Activated CD4-positive, alpha-beta T cell treated with anti-CD3 and anti-CD28 coated beads, Interleukin-2, Interleukin-4, amounts not matched to agents 100 ng/mL and 50 ng/mL, durations not matched to agents 16 hours and 8 hours (primary cell): ENCODE measurements around the gene UGGT2.
"Not testable (repeated sequence)": the region's sequence is repeated elsewhere in the genome, so short reads cannot be mapped to it uniquely, and the experiment has no call there.

Source experiments
- DNase-seq: peaks from one replicate; pipeline ENCODE4 v3.0.0-alpha.2; 2020; ENCODE audit warnings: low spot score

The UGGT2 gene

DNA sequence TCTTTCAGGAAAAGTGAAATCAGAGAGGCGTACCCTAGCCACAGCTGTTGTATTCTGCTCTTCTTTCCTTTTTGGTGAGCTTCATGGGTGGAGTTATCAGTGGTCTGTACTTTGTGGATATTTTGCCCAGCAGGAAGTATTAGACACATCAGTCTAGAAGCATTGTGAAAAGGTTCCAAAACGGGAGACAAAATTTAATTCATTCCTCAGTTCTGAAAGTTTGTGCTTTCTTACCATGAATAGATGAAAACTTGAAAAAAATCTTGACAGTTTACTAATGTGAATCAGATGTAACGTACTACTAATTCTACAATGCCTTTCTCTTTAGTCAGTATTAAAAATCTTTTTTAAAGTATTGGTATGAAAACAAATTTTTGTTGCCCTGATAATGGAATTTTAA, 259.4 kb downstream of the UGGT2 start:
- DNase-seq, result no peak

DNA sequence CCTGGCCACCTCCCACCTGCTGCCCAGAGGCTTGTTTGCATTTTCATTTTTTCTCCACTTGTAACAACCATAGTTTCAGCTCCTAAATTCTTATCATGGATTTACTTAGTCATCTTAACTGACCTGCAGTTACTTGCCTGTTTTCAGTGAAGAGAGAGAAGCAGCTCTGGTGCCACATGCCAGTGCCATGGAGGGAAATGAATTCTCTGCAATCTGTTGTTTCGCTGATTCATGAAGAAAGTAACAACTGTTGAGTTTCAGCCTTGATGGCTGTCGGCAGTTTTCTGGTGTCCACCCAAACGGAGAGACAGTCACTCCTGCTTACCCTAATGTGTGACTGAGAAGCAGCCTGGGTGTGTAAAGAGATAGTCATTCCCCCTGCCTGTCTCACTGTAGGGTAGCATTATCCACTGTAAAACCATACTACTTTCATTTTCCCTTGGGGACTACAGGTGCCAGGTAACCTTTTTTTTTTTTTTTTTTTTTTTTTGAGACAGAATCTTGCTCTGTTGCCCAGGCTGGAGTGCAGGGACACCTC, 260.1 kb downstream of the UGGT2 start:
- no peak for DNase-seq

DNA sequence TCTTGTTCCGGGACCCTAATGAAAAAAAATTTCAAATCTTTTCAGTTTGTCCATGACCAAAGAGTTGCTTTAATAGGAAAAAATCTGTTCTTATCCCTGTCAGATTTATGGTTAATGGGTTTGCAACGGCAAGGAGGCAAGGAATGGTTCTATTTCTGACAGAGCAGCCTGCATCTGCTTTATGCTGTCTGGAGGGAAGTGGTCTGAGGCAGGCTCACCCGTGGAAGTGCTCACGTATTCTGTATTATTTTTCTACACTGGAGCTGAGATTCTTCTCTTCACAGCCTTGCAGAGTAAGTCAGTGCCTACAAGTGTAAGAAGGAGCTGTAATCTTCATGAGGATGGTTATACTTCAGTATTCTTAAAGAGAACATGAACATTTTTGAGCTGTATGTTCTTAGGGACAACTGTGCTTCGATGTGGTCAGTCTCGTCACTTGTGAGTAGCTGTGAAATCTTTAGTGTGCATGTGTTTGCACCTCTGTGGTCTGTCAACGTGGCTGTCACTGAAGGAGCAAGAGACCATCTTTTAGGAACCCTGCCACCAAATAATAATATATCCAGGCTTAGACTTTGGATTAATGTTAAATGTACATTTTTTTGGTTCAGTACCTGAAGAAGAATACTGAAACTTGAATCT, 262.0 kb downstream of the UGGT2 start:
- no peak for DNase-seq

DNA sequence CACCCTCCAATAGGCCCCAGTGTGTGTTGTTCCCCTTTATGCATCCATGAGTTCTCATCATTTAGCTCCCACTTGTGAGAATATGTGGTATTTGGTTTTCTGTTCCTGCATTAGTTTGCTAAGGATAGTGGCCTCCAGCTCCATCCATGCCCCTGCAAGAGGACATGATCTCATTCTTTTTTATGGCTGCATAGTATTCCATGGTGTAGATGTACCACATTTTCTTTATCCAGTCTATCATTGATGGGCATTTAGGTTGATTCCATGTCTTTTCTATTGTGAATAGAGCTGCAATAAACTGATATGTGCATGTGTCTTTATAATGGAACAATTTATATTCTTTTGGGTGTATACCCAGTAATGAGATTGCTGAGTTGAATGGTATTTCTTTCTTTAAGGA, 263.9 kb downstream of the UGGT2 start:
- not testable (repeated sequence) for DNase-seq

DNA sequence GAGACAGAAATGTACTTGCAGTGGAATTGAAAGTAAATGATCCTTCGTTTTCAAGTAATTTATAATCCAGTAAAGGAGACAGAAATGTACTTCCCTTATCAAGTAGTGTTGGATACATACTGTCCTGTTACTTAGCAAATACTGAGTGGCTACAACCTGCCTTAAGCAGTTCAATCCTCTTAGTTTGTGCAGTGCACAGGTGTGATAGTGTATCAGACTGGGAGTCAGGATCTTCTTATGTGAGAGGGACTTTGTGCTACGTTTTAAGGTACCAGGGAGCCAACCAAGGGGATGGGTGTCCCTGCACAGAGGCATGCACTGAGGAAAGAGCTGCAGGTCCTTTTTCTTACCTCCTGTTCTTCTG, 265.1 kb downstream of the UGGT2 start:
- no peak for DNase-seq

DNA sequence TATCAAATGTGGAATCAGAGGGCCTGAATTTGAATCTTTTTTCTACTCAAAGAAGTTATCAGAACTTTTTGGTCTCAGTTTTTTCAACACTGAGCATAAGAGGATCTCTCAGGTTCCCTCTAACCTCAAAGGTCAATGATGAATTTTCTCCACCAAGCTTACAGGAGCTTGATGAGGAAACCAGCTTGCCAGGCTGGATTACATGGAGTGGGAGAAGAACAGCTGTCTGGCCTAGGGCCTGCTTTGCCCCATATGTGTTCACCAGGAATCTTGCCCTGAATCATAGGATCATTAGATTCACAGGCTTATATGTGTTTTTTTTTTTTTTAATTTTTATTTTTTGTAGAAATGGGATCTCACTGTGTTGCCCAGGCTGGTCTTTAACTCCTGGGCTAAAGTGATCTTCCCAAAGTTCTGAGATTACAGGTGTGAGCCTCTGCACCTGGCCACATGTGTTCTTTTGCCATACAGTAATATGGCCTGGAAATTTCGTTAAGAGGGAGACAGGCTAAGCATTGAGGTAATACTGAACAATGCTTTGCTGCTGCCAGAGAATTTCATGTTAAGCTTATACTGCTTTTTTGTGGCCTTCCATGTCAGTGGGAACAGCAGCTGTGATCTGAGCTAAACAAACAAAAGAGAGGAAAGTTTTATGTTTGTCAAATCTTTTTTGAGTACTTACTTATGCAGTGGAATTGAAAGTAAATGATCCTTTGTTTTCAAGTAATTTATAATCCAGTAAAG, 265.7 kb downstream of the UGGT2 start:
- DNase-seq, result no peak

DNA sequence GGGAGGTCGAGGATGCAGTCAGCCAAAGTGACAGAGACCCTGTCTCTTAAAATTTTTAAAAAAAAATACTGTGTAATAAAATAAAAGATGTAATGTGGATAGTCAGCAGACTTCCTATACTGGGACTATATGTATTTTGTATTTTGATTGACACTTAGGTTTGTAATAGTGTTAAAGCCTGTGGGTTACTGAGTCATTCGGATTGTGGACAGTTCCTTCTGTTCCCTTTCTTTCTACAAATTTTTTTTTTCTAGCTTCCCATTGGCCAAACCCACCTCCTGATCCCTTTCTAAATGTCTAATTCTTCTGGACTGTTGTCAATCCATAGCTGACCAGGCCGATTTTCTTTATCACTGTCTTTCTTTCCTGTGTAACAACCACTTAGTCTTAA, 268.3 kb downstream of the UGGT2 start:
- DNase-seq, result no peak

DNA sequence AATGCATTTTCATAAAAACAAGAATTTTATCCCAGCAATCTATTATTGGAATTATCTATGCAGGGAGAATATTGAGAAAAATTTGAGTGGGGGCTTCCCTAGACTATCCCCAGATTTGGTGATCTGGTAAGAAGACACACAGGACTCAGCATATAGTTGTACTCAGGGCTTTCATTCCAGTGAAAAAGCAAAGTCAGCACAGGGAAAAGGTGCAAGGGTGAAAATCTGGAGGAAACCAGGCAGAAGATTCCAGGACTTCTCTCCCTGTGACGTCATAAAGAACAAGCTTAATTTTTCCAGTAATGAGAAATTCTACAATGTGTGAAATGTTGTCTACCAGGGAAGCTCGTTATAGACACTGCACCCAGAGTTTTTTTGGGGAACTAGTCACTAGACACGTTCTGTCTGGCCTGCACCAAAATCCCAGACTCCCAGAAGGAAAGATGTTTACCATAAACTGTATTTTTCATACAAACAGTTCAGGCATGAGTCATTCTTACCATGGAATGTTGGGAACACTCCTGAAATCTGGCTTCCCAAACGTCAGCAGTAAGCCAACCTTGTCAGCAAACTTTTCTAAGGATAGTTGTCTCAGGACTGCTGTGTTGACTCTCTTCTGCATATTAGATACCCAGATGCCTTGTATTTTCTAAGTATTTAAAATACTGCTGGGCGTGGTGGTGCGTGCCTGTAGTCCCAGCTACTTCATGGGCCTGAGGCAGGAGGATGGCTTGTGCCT, 268.9 kb downstream of the UGGT2 start:
- no peak for DNase-seq

DNA sequence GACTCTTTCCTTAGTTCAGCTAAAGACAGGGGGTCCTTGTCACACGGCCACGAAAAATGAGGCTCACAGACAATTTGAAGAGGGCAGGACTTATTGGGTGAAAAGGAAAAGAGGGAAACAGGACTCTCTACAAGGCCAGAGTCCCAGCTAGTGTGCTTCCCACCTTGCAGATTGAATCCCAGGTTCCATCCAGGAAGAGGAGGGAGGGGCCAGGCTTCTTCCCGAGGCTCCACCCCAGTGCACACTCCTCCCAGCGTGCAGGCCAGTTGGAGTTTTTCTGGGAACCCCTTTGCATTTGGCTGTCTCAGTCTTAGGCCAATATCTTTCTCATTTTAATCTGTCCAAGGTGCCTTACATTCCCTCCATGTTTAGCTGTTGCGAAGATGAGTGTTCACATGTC, 269.5 kb downstream of the UGGT2 start:
- DNase-seq, result no peak

DNA sequence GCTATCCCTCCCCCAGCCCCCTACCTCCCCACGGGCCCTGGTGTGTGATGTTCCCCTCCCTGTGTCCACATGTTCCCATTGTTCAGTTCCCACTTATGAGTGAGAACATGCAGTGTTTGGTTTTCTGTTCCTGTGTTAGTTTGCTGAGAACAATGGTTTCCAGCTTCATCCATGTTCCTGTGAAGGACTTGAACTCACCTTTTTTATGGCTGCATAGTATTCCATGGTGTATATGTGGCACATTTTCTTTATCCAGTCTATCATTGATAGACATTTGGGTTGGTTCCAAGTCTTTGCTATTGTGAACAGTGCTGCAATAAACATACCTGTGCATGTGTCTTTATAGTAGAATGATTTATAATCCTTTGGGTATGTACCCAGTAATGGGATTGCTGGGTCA, 271.3 kb downstream of the UGGT2 start:
- DNase-seq, result not testable (repeated sequence)

DNA sequence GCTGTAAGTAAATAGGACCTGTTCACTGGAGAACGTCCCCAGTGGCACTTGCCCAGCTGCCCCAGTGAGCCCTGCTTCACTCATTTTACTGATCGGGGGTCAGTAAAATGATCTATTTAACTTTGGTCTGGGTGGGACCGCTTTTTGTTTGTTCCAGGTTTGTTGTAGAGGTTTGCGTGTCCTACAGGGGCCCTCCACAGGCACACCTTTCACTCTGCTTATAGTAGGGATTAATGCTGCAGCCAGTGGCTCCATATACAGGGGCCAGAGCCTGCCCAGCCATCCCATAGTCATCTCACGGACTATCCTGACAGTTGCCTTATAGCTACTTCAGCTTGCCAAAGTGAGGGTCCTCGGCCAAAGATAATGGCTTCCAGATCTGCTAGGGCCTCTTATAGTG, 272.2 kb downstream of the UGGT2 start:
- no peak for DNase-seq

DNA sequence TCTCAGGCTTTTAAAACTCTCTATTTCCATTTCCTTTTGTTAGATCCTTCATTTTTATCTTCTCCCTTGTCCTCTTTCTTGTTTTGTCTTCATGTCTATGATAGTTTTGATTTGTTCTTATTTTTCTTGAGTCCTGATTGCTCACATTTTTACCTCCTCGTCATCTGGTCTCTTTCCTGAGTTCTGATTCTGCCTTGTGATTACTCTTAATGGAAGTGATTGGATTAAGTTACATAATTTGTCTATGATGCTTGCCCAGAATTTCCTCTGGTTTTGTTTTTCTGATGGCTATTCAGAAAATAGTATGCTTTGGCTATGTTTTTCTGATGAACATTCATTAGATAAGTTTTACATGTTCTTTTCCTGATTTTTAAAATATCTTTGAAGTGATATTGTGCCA, 273.7 kb downstream of the UGGT2 start:
- no peak for DNase-seq

DNA sequence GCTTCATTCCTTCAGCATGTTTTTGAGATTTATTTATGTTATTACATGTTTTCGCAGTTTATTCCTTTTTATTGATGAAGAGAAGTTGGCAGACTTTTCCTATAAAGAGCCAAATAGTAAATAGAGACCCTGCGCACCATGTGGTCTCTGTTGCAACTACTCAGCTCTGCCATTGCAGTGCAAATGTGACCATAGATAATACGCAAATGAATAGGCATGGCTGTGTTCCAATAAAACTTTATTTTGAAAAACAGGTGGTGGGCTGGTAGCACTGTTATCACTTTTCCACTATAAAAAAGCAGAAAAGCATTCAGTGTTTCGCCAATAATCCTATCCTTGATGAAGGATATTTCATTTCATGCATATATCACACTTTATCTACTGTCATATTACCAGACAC, 281.3 kb downstream of the UGGT2 start:
- DNase-seq, result no peak

DNA sequence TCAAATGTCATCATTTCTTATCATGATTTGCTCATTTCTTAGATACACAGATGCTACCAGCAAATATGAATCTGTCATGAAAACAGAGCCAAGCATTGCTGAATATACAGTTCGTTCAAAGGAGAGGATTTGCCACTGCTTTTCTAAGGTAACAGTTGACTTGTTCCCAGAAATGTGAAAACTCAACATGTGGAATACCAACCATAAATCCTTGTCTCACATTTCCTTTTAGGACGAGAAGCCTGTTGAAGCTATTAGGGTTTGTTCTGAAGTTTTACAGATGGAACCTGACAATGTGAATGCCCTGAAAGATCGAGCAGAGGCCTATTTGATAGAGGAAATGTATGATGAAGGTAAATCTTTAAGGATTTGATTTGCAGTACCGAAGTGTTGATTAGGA, 289.6 kb downstream of the UGGT2 start:
- DNase-seq, result no peak

DNA sequence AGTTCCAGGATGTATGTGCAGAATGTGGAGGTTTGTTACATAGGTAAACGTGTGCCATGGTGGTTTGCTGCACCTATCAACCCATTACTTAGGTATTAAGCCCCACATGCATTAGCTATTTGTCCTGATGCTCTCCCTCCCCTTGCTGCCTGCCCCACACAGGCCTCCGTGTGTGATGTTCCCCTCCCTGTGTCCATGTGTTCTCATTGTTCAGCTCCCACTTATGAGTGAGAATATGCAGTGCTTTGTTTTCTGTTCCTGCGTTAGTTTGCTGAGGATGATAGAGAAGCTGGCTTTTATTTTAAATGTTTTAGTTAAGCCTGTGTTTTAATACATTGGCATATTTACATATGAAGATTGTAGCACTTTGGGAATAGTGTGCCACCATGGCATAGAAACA, 290.6 kb downstream of the UGGT2 start:
- not testable (repeated sequence) for DNase-seq

DNA sequence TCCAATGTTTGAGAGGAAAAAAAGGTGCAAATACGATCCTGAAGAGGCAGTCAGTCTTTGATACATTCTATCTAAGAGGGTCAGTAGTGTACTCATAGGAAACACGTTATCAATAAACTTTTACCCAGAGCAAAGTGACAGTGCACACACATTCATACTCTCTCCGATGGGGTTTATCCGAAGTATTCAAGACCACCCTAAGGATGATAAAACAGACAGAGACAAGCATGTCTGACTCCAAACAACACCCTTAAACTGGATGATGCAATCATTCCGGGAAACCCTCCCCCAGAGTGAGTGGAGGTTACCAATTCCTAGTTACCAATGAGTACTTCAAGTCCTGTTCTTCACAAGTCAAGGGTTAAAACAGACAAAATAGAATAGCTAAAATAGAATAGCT, 297.1 kb downstream of the UGGT2 start:
- no peak for DNase-seq

DNA sequence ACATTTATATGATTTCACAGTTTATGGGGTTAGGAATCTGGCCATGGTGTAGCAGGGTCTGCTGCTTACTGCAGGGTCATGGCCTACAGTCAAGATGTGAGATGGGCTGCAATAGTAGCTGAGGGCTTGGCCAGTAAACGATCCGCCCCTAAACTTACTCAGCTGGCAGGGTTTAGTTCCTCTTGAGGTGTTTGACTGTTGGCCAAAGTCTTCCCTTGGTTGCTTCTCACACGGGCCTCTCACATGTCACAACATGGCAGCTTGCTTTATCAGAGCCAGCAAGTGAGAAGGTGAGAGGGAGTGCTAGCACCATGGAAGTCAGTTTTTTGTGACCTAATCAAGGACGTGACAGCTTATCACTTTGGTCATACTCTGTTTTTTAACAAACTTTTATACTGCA, 299.1 kb downstream of the UGGT2 start:
- DNase-seq, result no peak

DNA sequence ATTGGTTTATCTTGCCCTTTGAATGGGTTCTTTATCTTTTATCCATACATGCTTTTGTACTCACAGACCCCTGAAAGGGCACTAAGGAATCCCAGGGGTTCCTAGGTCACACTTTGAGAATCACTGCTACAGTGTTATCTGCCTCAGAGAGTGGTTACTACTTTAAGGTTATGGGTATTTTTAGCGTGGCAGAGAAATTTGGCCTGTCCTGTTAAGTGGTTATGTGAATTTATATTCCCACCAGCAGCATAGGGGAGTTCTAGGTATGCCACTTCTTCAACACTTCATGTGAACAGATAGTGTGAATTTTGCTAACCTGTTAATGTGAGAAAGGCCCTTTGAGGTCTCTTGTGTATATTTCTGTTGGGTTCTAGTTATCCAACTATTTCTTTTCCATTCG, 300.5 kb downstream of the UGGT2 start:
- no peak for DNase-seq
